ENCODE results near the gene SCRN2.
A peak's percentile ranks its signal among the peaks of the same experiment; 100 is the strongest.

SCRN2 gene

GRCh38 chr17:47840742-47841487, at the start of gene SCRN2:
Gene SCRN2 (minus strand): TSS chr17:47841273. CDS start chr17:47840843, 430 bp downstream.
- peak within 1 kb of the TSS; percentile 70 for H3K4me3 ChIP-seq (ENCODE audit: low read length)
- TF ChIP-seq ZNF274 (IDR thresholded peaks at IDR 0.05; ENCODE audit: low read depth, low read length) = no peak

- no peak for TF ChIP-seq ZNF274 (IDR thresholded peaks at IDR 0.05; ENCODE audit: low read depth, low read length)
- H3K4me3 ChIP-seq (ENCODE audit: low read length) = no peak overlapping the region
These were observed 48.9 kb upstream of the SCRN2 start for GRCh38 chr17:47889734-47890529.

DNA sequence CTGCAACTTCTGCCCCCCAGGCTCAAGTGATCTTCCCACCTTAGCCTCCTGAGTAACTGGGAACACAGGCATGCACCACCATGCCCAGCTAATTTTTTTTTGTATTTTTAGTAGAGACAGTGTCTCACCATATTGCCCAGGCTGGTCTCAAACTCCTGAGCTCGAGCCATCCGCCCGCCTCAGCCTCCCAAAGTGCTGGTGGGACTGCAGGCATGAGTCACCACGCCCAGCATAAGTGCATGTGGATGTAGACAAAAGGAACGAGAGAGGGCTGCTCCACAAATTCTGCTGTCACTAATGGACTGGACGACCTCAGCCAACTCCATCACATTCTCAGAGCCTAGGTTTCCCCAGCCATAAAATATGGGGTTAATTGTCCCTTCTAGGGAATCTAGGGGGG, 47.2 kb upstream of the SCRN2 start:
- no peak for TF ChIP-seq ZNF274 (IDR thresholded peaks at IDR 0.05; ENCODE audit: low read depth, low read length)
- H3K4me3 ChIP-seq (ENCODE audit: low read length) = no peak overlapping the region

GRCh38 chr17:47884905-47885730, 44.0 kb upstream of the SCRN2 start:
- no peak for TF ChIP-seq ZNF274 (IDR thresholded peaks at IDR 0.05; ENCODE audit: low read depth, low read length)
- no peak overlapping the region for H3K4me3 ChIP-seq (ENCODE audit: low read length)

GRCh38 chr17:47884427-47884740, 43.3 kb upstream of the SCRN2 start:
- no peak for TF ChIP-seq ZNF274 (IDR thresholded peaks at IDR 0.05; ENCODE audit: low read depth, low read length)
- H3K4me3 ChIP-seq (ENCODE audit: low read length) = no peak overlapping the region

GRCh38 chr17:47883589-47884426, 42.7 kb upstream of the SCRN2 start:
- H3K4me3 ChIP-seq (ENCODE audit: low read length) = no peak overlapping the region
- TF ChIP-seq ZNF274 (IDR thresholded peaks at IDR 0.05; ENCODE audit: low read depth, low read length) = no peak

GRCh38 chr17:47882695-47883588, 41.9 kb upstream of the SCRN2 start:
- TF ChIP-seq ZNF274 (IDR thresholded peaks at IDR 0.05; ENCODE audit: low read depth, low read length) = no peak
- H3K4me3 ChIP-seq (ENCODE audit: low read length) = no peak overlapping the region

DNA sequence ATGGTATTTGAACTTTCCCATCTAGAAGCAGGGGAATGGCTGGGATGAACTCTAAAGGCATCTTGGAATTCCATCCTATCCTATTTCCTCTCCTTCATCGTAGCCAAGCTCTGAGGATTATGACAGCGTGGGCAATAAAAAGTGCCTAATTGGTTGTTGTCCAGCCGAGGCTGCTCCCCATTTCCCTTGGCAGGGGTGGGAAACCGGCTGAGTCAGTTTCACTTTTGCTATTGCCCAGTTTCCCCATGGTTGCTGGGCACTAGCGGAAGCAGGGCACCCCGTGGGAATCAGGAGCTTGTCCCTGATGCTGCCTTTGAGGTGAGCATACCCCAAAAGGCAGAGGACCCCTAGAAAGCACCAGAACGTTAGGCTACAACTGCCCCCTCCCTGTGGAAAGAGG, 41.2 kb upstream of the SCRN2 start:
- no peak for TF ChIP-seq ZNF274 (IDR thresholded peaks at IDR 0.05; ENCODE audit: low read depth, low read length)
- H3K4me3 ChIP-seq (ENCODE audit: low read length) = no peak overlapping the region

DNA sequence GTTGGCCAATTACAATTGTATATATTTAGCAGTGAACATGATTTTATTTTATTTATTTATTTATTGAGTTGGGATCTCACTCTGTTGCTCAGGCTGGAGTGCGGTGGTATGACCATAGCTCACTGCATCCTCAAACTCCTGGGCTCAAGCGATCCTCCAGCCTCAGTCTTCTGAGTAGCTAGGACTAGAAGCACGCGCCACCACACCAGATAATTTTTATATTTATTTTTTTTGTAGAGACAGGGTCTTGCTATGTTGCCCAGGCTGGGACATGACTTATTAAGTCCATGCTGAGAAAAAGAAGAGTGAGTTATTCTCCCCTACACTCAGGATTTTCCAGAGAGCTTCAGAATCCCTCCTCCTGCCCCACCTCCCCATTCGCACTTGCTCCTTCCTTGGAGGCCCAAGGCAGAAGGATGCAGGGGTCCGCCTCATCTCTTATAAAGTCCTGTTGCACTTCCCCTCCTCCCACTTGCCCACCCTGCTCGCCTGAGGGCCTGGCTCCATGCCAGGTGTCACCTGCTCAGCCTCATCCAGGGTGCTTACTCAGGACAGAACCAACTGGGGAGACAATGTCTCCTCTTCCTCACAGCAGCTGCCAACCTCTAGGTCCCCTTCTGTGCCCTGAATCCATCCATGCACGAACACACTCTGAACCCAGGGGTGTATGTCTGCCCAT, 38.8 kb upstream of the SCRN2 start:
- no peak for TF ChIP-seq ZNF274 (IDR thresholded peaks at IDR 0.05; ENCODE audit: low read depth, low read length)
- no peak overlapping the region for H3K4me3 ChIP-seq (ENCODE audit: low read length)

DNA sequence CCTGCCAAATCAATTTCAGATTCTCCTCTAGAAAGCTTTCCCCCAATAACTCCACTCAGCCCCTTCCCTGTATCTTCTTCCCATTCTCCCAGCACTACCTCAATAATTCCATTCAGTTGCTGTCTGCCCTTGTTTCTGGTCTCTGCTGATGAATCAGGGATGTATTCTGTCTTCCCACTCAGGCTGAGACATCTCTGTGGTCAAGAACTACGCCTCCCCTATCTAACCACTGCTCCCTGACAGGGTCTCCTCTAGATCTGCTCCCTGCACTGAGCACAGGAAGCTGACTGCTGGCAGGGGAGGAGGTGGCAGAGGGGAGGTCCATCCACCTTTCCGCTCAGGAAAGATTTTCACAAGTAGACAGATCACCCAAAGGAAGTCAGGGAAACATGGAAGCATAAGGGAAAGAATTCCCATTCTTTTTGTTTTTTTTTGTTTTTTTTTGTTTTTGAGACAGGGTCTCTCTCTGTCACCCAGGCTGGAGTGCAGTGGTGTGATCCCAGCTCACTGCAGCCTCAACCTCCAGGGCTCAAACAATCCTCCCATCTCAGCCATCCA, 38.0 kb upstream of the SCRN2 start:
- H3K4me3 ChIP-seq (ENCODE audit: low read length) = no peak overlapping the region
- TF ChIP-seq ZNF274 (IDR thresholded peaks at IDR 0.05; ENCODE audit: low read depth, low read length) = no peak

- TF ChIP-seq ZNF274 (IDR thresholded peaks at IDR 0.05; ENCODE audit: low read depth, low read length) = no peak
- H3K4me3 ChIP-seq (ENCODE audit: low read length) = no peak overlapping the region
These were observed 37.3 kb upstream of the SCRN2 start for GRCh38 chr17:47878203-47879027.
